ENCODE data around the gene ZMYND19.
"Not testable (repeated sequence)": the region's sequence is repeated elsewhere in the genome, so short reads cannot be mapped to it uniquely, and the experiment has no call there.

The ZMYND19 gene

DNA sequence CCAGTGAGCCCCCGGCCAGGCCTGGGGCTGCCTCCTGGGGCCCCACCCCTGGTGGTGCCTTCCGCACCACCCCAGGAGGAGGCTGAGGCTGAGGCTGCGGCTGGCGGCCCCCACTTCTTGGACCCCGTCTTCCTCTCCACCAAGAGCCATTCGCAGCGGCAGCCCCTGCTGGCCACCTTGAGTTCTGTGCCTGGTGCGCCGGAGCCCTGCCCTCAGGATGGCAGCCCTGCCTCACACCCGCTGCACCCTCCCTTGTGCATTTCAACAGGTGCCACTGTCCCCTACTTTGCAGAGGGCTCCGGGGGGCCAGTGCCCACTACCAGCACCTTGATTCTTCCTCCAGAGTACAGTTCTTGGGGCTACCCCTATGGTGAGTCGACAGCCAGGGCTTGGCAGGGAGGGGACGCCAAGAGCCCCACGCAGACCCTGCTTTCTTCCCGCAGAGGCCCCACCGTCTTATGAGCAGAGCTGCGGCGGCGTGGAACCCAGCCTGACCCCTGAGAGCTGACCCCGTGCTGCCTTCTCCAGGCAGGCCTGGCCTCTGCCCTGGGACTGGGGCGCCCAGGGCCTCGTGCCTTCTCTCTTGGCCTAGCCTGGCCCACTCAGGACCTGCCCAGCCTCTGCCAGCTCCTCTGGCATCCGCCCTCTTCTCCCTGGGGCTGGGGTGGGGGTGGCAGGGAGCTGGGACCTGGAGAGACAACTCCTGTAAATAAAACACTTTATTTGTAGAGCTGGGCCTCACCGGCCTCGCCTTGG lies 24.5 kb upstream of the ZMYND19 start:
- FAIRE-seq (no peak), DNase-seq (ENCODE audit: low spot score) (no peak)

DNA sequence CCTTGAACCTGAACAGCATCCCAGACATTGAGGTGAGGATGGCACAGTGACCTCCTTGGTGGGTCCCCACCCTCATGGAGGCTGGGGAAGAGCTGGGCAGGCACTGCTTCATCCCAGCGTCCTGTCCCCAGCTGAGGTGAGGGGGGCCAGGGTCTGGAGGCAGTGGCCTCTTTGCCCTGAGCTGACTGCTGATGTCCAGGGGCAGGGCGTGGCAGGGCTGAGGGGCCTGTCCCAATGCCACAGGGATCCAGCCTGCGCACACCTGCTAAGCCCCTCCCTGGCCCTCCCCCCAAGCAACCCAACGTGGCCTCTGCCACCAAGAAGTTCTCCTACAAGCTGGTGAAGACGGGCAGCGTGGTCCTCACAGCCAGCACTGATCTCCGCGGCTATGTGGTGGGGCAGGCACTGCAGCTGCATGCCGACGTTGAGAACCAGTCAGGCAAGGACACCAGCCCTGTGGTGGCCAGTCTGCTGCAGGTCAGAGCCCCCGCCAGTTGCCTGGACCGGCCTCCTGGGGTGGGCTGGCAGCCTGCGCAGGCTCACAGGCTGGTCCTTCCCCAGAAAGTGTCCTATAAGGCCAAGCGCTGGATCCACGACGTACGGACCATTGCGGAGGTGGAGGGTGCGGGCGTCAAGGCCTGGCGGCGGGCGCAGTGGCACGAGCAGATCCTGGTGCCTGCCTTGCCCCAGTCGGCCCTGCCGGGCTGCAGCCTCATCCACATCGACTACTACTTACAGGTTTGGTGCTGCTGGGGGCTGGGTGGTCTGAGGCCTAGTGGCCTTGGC lies 23.6 kb upstream of the ZMYND19 start:
- DNase-seq (ENCODE audit: low spot score) (no peak), FAIRE-seq (no peak)

DNA sequence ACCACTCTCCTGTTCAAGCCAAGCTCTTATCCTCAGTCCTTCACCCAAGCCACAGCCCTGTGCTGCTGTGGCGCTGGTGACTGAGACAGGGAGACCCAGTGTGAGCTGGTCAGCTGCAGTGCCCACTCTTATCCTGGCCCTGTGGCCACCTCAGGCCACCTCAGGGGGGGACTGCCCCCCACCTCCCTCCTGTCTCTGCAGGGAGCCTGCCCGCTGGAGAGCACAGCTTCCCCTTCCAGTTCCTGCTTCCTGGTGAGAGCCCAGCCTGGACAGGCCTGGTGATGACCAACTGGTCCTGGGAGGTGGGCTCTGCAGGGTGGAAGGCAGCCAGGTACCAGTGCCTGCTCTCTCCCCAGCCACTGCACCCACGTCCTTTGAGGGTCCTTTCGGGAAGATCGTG lies 22.9 kb upstream of the ZMYND19 start:
- DNase-seq (ENCODE audit: low spot score) (no peak), FAIRE-seq (no peak)

DNA sequence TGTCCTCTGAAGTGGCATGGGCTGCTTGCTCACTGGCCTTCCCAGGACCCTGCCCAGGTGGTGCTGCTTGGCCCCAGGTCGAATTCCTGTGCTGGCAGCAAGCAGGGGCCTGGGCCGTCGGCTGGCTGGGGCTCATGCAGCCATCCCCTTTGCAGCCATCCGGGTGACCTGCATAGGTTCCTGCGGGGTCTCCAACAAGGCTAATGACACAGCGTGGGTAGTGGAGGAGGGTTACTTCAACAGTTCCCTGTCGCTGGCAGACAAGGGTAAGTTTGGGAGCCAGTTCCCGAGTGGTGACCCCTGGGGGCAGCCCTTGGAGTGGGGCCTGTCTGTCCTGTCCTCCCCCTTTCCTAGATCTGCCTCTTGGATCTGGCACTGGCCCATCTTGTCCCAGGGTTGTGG lies 22.4 kb upstream of the ZMYND19 start:
- DNase-seq (ENCODE audit: low spot score) (no peak), FAIRE-seq (no peak)

DNA sequence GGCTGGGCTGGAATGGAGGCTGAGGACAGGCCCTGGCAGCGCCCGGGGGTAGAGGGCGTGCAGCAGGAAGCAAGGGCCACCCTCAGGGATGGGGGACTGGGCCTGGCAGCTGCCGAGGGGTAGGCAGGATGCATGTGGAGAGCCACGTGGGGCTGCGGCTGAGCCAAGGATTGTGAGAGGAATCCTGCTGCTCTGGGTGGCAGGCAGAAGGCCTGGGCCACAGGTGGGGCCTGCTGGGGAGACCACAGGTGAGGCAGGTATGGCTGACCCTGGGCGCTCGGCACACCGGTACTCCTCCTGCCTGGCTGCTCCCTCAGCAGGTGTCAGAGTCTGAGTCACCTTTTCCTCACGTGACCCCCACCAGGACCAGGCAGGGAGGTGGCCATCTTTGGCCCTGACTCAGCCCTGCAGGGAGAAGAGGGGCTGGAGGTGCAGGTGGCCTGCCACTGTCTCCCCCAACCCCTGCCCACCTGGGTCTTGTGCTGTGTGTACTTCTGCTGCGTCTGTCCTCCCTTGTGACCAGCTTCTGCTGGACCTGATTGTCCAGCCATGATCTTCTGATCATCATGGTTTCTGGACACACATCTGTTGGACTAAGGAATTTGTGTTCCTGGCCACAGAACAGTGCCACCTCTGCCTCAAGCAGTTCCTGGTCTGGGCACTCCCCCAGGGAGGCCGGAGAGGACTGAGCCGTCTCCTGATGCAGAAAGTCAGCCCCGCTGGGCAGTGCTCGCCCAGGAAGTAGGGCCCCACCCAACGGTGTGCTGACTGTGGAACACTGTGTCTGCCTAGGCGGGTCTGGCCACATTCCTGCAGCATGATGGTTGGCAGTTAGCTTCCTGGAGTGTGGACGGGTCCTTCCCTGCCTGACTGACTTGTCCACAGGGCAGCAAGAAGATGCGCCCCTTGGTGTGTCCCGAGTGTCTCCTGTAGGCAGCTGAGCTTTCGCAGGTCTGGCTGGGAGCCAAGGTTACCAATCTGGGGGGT lies 21.6 kb upstream of the ZMYND19 start:
- DNase-seq (ENCODE audit: low spot score), result peak; percentile 94

DNA sequence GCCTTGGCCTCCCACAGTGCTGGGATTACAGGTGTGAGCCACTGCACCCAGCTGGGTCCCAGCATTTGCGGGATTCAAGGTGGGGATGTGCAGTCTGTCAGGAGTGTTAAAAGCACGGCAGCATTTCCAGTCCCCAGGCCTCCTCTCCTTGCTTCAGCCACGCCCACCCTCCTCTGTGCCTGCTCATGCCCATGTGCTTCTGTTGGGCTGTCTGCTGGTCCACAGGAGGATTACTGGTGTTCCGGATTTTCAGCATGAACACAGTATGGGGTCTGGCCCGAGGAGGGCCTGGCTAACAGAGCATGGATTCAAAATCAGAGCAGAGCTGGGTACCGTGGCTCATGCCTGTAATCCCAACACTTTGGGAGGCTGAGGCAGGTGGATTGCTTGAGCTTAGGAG lies 20.6 kb upstream of the ZMYND19 start:
- FAIRE-seq, result no peak

More for the DNA sequence above, 21.6 kb upstream of the ZMYND19 start:
- peak; percentile 91 for FAIRE-seq

DNA sequence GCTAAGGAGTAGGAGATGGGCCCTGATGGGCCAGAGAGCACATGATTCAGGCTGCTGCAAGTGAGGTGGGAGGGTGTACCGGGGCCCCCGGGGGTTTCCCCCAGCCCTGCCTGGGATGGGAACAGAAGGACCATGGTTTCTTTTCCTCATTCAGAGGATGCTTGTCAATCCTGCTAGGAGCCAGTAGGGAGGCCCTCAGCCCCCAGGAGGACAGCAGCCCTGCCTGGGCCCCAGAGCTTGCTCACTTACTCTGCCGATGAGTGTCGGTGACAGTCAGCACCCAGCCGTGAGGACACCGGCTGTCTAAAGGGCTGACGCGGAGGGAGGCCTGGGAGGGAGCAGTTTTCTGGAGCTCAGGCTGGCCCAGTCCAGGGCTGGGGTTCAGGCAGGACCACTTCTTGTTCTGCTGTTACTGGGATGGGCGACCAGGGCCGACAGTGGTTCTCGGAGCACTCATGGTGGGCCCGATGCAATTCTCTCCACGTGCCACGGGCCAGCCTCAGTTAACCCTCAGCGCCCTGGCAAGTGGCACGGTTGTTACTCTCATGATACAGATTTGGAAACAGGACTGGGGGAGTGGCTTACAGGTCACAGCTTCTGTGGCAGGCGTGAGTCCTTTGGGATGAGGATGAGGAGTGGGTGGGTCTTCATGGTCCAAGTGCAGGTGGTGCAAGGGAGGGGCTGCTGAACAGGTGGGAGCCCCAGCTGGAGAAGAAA lies 17.0 kb upstream of the ZMYND19 start:
- FAIRE-seq (no peak), DNase-seq (ENCODE audit: low spot score) (no peak)

More for the DNA sequence above, 20.6 kb upstream of the ZMYND19 start:
- no peak for DNase-seq (ENCODE audit: low spot score)

DNA sequence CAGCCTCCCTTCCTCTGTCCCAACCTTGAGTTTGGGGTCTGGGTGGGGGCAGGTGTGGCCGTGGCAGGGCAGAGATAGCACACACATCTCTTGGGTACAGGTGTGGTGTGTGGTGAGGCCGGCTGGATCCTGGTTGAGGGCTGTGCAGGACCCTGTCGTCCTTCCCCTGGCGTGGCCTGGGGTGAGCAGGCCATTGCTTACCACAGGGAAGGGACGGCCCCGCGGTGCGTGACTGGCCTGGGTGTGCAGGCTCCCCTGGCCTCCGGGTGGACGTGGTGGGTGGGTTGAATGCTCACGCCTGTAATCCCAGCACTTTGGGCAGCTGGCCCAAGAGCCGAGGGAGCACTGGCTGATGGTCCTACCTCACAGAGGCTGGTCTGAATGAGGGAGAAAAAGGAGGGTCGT lies 16.4 kb upstream of the ZMYND19 start:
- FAIRE-seq (no peak), DNase-seq (ENCODE audit: low spot score) (no peak)

DNA sequence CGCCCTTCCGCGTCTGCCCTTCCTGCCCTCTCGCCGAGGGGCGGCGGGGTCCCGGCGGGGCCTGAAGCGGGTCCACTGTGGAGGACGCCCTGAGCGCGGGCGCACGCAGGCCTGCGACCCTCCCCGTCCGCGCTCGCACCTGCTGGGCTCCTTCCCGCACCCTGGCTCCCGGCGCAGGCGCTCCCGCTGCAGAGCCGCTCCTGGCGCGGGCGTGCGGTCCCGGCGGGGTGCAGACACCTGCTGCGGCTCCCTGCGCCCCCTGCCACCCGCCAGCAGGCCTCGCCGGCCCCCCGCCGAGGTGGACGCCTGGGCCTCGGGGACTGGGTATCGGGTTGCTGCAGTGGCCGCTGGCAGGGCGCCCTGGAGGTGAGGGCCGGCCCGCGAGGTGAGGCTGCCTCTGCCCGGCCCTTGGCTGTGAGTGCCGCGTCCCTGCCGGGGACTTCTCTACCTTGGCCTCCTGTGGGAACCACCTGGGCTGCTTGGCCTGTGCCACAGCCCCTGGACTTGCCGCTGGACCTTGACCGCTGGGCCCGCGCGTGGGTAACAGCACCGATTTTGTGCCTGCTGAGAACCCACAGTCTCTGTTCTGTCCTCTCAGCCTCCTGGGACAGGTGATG lies 15.8 kb upstream of the ZMYND19 start:
- FAIRE-seq, result no peak
- DNase-seq (ENCODE audit: low spot score), result no peak

DNA sequence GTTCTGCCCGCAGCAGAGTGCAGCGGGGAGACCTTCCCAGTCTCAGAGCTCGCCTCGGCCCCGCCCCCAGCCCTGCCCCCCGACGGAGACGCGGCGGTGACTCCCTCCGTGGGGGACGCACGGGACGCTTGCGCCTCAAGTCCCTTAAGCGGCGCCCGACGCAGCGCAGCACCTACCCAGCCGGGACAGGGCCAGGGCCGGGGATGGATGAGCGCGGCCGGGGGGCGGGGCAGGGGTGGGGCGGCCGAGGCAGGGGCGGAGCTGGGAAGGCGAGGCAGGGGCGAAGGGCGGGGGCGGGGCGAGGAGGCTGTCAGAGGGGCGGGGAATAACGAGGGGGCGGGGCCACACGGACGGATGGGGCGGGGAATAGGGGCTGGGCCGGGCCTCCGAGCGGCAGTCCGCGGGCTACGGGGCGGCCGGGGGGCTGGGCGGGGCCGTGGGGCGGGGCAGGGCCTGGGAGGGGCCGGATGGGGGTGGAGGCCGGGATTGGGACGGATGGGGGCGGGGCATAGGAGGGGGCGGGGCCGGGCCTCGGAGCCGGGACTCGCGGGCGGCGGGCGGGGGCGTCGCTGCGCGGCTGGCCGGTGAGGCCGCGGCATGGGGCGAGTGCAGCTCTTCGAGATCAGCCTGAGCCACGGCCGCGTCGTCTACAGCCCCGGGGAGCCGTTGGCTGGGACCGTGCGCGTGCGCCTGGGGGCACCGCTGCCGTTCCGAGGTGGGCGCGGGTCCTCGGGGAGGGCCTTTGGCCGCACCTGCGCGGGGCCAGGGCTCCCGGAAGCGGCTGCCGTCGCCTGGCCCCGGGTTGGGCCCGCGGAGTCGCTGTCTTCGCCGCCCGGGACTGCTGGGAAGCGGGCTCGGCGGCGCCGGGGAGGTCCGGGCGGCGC lies 15.1 kb upstream of the ZMYND19 start, which contains the start of gene ARRDC1:
Gene ARRDC1 (plus strand): TSS at position 566 of the 884 bp plus-strand sequence. CDS start 32 bp downstream, at position 598.
- peak; percentile 76 for DNase-seq (ENCODE audit: low spot score)
- FAIRE-seq, result no peak

DNA sequence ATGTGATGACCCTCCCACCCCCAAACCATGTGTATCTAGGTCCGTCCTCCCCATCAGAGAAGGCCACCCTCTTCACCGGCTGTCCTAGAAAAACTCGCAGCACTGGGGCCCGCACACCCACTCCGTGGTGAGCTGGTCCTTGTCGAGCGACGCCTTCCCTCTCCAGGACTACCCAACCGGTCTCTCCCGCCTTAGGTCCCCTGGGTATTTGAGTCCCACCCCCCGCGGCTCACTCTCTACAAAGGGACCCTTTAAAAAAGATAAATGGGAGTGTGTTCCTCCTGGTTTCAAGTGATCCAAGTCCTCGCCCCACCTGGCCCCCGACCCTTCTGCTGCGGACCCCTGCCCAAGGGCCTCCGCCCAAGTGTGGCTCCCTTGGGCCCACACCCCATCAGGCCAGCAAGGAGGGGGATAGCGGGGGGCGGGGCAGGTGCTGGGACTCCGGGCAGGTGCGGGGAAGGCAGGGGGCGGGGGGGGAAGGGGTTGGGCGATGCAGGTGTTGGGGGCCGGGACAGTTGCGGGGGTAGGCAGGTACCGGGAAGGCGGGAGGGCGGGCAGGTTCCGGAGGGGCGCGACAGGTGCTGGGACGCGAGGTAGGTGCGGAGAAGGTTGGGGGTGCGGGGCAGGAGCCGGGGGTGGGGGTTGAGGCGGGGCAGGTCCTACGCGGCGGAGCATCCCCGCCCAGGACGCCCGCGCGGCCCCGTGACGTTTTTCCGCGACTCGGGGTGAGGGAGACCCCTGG lies 14.2 kb upstream of the ZMYND19 start:
- FAIRE-seq (no peak), DNase-seq (ENCODE audit: low spot score) (no peak)

DNA sequence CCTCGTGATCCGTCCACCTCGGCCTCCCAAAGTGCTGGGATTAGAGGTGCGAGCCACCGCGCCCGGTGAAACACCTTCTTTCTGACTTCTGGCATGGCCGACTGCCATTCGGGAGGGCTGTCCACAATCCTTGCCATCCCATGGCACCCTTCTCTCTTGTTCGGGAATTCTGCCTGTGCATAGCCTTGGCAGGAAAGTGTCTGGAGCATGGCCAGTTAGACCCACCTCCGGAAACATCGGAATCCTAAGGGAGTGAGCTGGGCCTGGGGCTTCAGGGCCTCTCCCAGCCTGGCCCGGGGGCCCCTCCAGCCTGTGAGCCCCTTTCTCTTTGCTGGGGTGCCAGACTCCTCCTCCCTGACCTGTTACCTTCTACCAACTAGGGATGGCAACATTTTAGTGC lies 13.6 kb upstream of the ZMYND19 start:
- no peak for DNase-seq (ENCODE audit: low spot score)
- no peak for FAIRE-seq

DNA sequence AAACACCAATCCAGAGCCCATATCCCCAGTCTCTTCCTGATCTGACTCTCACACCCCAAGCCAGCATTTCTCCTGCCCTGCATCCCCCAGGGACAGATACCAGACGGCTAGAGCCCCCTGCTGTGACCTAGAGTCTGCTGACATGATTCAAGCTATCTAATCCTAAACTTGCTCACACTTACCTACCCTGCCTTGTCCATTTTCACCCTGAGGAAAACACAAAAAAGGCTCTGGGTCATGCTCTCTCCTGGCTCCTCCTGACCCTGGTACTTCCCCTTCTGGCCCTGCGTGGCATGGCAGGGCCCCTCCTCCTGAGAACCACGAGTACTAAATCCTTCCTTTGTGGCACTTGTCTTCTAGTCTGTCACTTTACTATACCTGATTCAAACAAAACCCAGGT lies 12.3 kb upstream of the ZMYND19 start:
- DNase-seq (ENCODE audit: low spot score) (no peak), FAIRE-seq (no peak)

DNA sequence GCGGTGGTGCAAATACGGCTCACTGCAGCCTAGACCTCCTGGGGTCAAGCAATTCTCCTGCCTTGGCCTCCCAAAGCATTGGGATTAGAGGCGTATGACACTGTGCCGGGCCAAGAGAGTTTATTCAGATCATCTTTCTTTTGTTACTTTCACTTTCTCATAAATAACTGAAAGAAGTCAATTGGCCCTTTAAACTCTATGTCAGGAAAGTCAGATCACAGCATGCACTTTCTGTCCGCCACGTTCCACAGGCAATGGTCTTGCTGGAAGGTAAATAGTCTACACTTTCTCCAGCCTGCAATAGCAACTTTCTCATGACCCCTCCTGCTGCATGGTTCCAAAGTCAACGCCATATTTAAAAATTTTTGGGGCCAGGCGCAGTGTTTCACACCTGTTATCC lies 8.6 kb upstream of the ZMYND19 start:
- FAIRE-seq (no peak), DNase-seq (ENCODE audit: low spot score) (no peak)

DNA sequence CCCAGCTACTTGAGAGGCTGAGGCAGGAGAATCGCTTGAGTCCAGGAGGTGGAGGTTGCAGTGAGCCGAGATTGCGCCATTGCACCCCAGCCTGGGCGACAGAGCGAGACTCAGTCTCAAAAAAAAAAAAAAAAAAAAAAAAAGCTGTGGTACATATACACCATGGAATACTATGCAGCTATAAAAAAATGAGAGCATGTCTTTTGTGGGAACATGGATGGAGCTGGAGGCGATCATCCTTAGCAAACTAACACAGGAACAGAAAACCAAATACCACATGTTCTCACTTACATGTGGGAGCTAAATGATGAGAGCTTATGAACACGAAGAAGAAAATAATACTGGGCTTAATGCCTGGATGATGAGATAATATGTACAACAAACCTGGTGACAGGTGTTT lies 6.3 kb upstream of the ZMYND19 start:
- not testable (repeated sequence) for FAIRE-seq; DNase-seq (ENCODE audit: low spot score)

DNA sequence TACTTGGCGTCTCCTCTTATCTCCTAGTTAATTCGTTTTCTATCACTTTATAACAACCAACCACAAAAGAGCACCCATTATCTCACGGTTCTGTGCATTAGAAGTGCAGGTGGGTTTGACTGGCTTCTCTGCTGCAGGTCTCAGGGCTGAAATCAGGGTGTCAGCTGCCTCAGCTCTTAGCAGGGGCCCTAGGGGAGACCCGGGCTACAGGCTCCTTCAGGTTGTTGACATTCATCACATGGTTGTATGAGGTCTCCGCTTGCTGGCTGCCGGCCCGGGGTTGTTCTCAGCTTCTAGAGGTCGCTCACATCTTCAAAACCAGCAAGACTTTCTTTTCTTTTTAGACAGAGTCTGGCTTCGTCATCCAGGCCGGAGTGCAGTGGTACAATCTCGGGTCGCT lies 2.9 kb upstream of the ZMYND19 start:
- FAIRE-seq, result no peak
- DNase-seq (ENCODE audit: low spot score), result no peak

DNA sequence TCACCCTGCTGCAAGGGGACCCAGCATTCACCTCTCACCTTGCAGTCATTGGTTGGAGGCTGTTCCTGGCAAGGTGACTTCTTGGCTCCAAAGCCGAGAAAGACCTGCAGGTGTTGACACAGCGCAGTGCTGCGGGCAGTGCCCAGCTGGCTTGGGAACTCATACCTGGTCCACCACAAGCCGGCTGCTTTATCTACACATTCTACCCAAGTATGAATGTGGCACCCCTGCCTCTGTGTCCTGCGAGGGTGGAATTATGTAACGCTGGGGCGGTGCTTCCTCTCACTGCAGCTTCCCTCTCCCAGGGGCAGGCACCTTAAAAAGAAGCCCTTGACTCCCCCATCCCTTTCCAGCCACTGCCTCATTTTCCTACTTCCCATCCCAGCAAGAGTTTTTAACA lies 2.5 kb upstream of the ZMYND19 start:
- FAIRE-seq, result no peak
- DNase-seq (ENCODE audit: low spot score), result no peak

DNA sequence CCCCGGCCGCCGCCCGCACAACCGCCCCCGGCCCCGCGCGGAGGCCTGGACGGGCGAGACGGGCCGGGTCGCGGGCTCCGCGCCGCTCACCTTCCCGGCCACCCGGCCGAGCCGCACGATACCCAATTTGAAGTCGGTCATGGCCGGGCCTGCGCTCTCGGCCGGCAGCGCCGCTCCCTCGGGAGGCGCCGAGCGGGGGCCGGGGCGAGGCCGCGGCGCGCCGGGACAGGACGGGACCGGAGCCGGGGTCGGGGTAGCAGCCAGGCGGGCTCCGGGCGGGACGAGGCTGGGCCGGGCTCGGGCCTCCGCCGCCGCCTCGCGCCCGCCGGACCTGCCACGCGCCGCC lies 216 bp downstream of the ZMYND19 start:
- no peak for DNase-seq (ENCODE audit: low spot score)
- no peak for FAIRE-seq

All from RCC 7860 (cell line).